Measurements from ENCODE around the gene STX8.
"Not testable (repeated sequence)": the region's sequence is repeated elsewhere in the genome, so short reads cannot be mapped to it uniquely, and the experiment has no call there.

Gene STX8

DNA sequence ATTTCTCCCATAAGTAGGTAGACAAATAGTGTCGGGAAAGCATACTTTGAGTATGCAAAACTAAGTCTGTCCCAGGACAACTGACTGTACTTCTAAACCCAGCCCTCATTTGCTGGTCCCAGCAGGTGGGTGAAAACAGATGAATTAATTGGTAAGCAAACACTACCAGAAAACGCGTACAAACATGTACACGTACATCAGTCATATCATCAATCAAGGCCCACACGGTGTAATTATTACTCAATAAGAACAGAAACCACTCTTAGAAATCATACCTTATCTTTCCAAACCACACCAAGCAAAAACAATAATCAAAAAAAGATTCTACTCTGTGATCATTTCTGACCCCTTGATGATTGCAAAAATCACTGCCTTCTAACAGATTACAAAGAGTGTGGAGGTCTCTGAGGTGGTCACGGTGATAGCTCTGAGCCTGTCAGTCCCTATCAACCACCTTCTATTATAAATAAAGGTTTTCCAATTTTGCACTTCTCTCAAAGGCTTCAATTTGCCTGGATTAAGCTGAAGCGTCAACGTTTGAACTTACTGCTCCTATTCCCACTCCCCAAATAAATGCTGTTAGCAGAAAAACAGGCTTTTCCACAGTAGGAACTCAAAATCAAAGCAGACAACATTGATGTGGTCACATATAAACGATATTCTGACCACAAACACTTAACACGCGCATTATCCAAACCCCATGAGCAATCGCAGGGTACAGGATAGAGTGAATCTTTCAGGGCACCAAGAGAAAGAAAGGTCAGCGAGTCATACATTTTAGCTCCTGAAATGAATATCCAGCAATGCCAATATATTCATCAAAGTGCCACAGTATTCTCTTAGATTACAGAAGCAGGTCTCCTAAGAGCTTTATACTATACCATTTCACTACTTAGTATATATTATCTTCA is 211.9 kb downstream of the STX8 start:
- no peak for ATAC-seq (ENCODE audit: low read depth)
- H3K4me3 Mint-ChIP-seq, result no peak overlapping the region
- H3K4me1 Mint-ChIP-seq, result peaks cover 9% of the 10 kb centered on the region
- no peak overlapping the region for H3K27ac Mint-ChIP-seq
- no peaks in the 10 kb centered on the region for H3K27me3 Mint-ChIP-seq
- H3K36me3 Mint-ChIP-seq, result peaks cover 11% of the 10 kb centered on the region
- no peaks in the 10 kb centered on the region for H3K9me3 Mint-ChIP-seq
- no peak for DNase-seq (ENCODE audit: low spot score in 2 of 2)

DNA sequence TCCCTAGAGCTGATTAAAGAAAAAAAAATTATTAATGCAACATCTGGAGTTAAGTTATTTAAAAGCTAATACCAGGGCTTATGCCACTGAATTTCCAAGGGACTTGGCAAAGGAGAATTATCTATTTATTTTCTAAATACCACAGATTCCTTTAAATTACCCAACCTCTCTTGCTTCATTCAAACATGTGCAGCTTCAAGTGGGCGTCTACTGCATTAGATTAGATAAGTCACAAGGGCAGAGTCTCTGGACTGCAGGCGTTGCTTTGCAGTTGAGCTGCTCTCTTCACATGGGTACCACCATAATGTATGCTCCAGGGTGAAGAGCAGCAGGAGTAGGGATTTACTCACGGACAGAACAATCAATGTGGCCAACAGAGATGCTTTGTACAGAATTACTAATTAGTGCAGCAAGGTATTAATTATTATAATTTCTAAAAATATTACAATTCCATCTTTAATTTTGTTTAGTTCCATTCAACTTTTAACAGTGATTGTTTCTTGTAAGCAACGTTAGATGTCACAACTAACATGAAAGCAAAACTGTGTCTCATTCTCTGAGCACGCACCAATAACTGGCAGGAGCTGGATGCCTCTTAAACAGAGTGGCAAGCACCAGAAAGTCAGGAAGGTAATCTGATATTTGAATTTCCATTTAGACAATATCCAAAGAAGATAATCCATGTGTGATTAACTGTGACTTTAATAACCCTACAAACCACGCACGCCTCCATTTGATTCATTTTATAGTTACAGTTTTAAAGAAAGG is 214.2 kb downstream of the STX8 start:
- Mint-ChIP-seq H3K27me3 (no peaks in the 10 kb centered on the region), H3K9me3 (no peaks in the 10 kb centered on the region), H3K36me3 (peaks cover 8% of the 10 kb centered on the region), H3K4me3 (no peak overlapping the region), H3K27ac (no peak overlapping the region), H3K4me1 (peaks cover 14% of the 10 kb centered on the region)
- DNase-seq (ENCODE audit: low spot score in 2 of 2) (no peak), ATAC-seq (ENCODE audit: low read depth) (no peak)

DNA sequence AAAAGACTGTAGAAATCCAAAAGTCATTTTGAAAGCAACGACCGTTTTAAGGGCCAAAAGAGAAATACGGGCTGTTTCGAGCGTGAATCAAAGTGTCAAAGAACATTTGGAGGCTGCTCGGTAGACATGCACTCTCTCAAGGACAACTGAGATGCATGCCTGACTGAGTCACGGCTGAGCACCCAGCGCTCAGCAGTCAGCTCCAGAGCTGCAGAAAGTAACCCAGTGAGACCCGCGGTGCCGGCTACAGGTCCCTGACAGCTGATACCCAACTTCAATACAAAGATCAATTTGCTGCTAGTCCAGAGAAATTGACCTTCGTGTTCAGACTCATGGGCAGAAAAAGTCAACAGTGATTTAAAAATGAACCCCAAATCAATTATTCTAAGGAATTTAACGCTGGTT is 214.9 kb downstream of the STX8 start:
- Mint-ChIP-seq H3K27ac (no peak overlapping the region), H3K4me1 (peaks cover 15% of the 10 kb centered on the region)

GRCh38 chr17:9356488-9356911 is 219.1 kb downstream of the STX8 start:
- no peak overlapping the region for H3K4me3 Mint-ChIP-seq
- ATAC-seq (ENCODE audit: low read depth) (no peak), DNase-seq (ENCODE audit: low spot score in 2 of 2) (no peak)
- peaks cover 13% of the 10 kb centered on the region for H3K36me3 Mint-ChIP-seq
- H3K27ac Mint-ChIP-seq, result no peak overlapping the region
- no peaks in the 10 kb centered on the region for H3K9me3 Mint-ChIP-seq
- H3K4me1 Mint-ChIP-seq, result peaks cover 8% of the 10 kb centered on the region
- no peaks in the 10 kb centered on the region for H3K27me3 Mint-ChIP-seq

More for the DNA sequence above, 214.9 kb downstream of the STX8 start:
- ATAC-seq (ENCODE audit: low read depth) (no peak), DNase-seq (ENCODE audit: low spot score in 2 of 2) (no peak)
- no peaks in the 10 kb centered on the region for H3K9me3 Mint-ChIP-seq
- H3K36me3 Mint-ChIP-seq, result peaks cover 8% of the 10 kb centered on the region
- no peak overlapping the region for H3K4me3 Mint-ChIP-seq
- H3K27me3 Mint-ChIP-seq, result no peaks in the 10 kb centered on the region

DNA sequence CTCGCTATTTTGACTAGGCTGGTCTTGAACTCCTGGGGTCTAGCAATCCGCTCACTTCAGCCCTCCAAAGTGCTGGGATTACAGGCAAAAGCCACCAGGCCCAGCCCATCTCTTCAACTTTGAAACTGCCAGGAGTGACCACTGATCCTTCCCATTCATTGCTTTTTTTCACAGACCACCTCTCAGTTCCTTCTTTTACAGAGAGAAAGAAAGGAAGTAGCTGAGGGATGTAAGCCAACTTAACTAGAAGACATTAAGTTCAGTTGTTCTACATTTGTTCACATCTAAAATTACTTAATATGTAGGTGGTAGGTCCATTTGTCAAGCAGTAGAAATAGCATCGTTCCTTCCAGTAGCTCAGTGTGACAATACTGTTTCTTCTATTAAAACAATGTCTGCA is 219.8 kb downstream of the STX8 start:
- Mint-ChIP-seq H3K4me3 (no peak overlapping the region), H3K9me3 (no peaks in the 10 kb centered on the region), H3K36me3 (peaks cover 13% of the 10 kb centered on the region), H3K4me1 (peaks cover 8% of the 10 kb centered on the region), H3K27me3 (no peaks in the 10 kb centered on the region), H3K27ac (no peak overlapping the region)
- no peak for ATAC-seq (ENCODE audit: low read depth)
- no peak for DNase-seq (ENCODE audit: low spot score in 2 of 2)

DNA sequence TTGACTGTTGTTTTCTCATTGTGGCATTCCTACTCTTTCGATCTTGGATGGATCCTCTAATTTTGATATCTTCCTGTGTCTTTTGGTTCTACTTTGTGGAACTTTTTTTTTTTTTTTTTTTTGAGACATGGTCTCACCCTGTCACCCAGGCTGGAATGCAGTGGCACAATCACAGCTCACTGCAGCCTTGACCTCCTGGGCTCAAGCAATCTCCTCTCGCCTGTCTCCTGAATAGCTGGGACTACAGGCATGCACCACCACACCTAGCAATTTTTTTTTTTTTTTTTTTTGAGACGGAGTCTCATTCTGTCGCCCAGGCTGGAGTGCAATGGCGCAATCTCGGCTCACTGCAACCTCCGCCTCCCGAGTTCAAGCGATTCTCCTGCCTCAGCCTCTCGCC is 220.4 kb downstream of the STX8 start:
- ATAC-seq (ENCODE audit: low read depth); H3K4me3 Mint-ChIP-seq; H3K9me3 Mint-ChIP-seq; H3K27me3 Mint-ChIP-seq; DNase-seq (ENCODE audit: low spot score in 2 of 2); H3K27ac Mint-ChIP-seq; H3K4me1 Mint-ChIP-seq: not testable (repeated sequence)
- H3K36me3 Mint-ChIP-seq, result peaks cover 13% of the 10 kb centered on the region

DNA sequence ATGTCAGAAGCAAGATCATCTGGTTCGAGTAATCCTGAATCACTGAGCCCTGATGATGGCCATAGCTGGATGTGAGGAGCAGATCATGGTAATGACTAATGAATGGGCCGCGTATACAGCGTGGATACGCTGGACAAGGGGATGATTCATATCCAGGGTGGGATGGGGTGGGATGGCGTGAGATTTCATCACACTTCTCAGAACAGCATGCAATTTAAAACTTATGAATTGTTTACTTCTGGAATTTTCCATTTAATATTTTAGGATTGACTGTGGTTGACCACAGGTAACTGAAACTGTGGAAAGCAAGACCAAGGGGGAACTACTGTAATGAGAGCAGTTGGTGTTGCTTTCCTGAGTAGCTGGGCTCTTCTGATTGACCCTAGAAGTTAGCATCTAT is 225.5 kb downstream of the STX8 start:
- Mint-ChIP-seq H3K4me3 (no peak overlapping the region), H3K27ac (no peak overlapping the region), H3K4me1 (peaks cover 3% of the 10 kb centered on the region), H3K9me3 (no peaks in the 10 kb centered on the region), H3K27me3 (no peaks in the 10 kb centered on the region), H3K36me3 (peaks cover 10% of the 10 kb centered on the region)
- no peak for ATAC-seq (ENCODE audit: low read depth)
- DNase-seq (ENCODE audit: low spot score in 2 of 2), result no peak

DNA sequence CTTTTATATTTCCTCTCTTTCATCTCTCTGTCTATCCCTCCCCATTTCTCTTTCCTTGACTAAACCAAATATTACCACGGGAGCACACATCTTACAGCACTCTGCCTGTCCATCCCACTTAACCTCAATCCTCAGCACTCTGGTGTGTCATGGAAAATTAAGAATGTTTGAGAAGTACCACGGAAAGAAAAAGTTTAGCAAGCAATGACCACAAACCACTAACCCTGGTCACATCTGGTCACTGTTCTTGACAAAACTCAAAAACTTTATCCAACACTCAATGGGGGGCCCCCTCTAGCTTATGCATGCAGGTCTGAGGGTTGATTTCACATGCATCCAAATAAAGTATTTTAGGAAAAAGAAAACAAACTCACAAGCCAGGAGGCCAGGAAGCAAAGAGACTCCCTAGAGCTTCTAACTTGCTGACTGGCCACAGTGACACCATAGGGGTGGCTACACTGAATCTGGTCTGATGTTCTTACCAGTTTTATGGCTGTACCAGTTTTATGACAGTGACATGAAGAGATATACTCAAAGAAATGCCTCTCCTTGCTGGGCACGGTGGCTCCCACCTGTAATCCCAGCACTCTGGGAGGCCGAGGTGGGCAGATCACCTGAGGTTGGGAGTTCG is 229.2 kb downstream of the STX8 start:
- no peak overlapping the region for H3K4me3 Mint-ChIP-seq
- no peaks in the 10 kb centered on the region for H3K27me3 Mint-ChIP-seq
- DNase-seq (ENCODE audit: low spot score in 2 of 2), result no peak
- peaks cover 5% of the 10 kb centered on the region for H3K4me1 Mint-ChIP-seq
- no peaks in the 10 kb centered on the region for H3K9me3 Mint-ChIP-seq
- no peak overlapping the region for H3K27ac Mint-ChIP-seq
- peaks cover 10% of the 10 kb centered on the region for H3K36me3 Mint-ChIP-seq
- no peak for ATAC-seq (ENCODE audit: low read depth)

DNA sequence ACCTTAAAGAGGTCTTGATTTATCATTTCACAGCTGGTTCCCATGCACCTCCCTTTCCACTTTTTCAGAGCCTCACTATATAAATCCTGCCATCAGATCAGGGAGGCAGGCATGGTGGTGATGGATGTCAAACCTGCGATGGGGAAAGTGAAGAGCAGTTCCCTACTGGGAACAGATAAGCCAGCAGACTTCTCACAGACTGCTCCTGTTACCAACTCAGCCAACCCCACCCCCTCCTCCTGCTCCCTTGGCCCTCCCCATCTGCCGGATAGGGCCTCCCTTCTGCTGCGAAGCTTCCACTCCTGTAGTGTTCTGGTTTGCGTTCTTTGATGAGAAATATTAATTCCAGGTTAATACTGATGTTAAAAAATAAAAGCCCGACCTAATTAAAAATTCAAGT is 232.1 kb downstream of the STX8 start:
- no peak overlapping the region for H3K27ac Mint-ChIP-seq
- H3K4me3 Mint-ChIP-seq, result no peak overlapping the region
- H3K9me3 Mint-ChIP-seq, result no peaks in the 10 kb centered on the region
- DNase-seq (ENCODE audit: low spot score in 2 of 2) (no peak), ATAC-seq (ENCODE audit: low read depth) (no peak)
- peaks cover 5% of the 10 kb centered on the region for H3K4me1 Mint-ChIP-seq
- peaks cover 16% of the 10 kb centered on the region for H3K36me3 Mint-ChIP-seq
- no peaks in the 10 kb centered on the region for H3K27me3 Mint-ChIP-seq

DNA sequence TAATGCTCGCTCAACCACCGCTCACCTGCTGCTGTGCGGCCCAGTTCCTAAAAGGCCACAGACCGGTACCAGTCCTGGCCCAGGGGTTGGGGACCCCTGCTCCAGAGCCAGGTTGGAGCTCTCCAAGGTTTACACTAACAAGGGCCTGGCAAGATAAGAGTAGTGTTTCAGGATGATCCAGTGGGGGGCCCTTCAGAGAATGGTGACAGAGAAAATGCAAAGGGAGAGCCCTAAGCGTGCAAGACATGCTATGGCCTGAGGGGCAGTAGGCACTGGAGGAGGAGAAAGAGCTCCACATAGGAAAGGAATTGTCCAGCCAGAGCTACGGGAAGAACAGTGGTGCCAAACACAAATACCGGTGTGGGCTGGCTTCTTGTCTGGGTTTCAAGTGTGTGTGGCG is 233.4 kb downstream of the STX8 start:
- no peak overlapping the region for H3K4me3 Mint-ChIP-seq
- peaks cover 20% of the 10 kb centered on the region for H3K36me3 Mint-ChIP-seq
- no peak overlapping the region for H3K27ac Mint-ChIP-seq
- DNase-seq (ENCODE audit: low spot score in 2 of 2) (no peak), ATAC-seq (ENCODE audit: low read depth) (no peak)
- peaks cover 7% of the 10 kb centered on the region for H3K4me1 Mint-ChIP-seq
- no peaks in the 10 kb centered on the region for H3K27me3 Mint-ChIP-seq
- no peaks in the 10 kb centered on the region for H3K9me3 Mint-ChIP-seq

DNA sequence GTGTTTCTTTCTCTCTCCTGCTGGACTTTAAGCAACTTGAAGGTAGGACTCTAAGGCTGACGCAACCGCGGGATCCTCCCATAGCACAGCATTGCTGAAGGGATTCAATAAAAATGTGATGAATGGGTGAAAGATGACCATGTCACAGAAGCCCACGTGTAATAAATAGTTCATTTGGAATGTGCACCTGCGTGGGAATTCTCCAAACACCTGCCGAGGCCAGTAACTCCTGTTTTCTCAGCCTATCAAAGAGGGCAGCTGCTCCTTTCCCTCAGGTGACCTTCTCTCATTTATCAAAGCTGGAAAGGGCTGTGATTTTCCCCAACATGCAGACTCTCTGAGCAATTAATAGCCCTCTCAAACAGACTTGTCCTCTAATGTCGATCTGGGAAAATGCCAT is 235.7 kb downstream of the STX8 start:
- H3K36me3 Mint-ChIP-seq, result peaks cover 31% of the 10 kb centered on the region
- H3K27ac Mint-ChIP-seq, result no peak overlapping the region
- H3K27me3 Mint-ChIP-seq, result no peaks in the 10 kb centered on the region
- ATAC-seq (ENCODE audit: low read depth) (no peak), DNase-seq (ENCODE audit: low spot score in 2 of 2) (no peak)
- H3K4me1 Mint-ChIP-seq, result peaks cover 4% of the 10 kb centered on the region
- H3K4me3 Mint-ChIP-seq, result no peak overlapping the region
- H3K9me3 Mint-ChIP-seq, result peaks cover 7% of the 10 kb centered on the region

DNA sequence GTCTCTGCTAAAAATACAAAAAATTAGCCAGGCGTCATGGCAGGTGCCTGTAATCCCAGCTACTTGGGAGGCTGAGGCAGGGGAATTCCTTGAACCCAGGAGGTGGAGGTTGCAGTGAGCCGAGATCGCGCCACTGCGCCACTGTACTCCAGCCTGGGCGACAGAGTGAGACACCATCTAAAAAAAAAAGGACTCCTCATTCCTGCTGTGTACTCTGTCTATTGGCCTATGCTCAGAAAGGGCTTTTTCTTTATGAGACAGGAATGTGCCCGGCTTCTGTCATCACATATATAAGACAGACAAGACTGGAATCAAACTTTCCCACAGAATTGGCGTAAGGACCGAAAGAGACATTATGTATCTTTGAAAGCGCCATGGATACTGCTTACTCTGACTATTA is 236.1 kb downstream of the STX8 start:
- not testable (repeated sequence) for H3K4me1 Mint-ChIP-seq; H3K27ac Mint-ChIP-seq; H3K4me3 Mint-ChIP-seq; H3K27me3 Mint-ChIP-seq; DNase-seq (ENCODE audit: low spot score in 2 of 2); ATAC-seq (ENCODE audit: low read depth)
- Mint-ChIP-seq H3K9me3 (peaks cover 11% of the 10 kb centered on the region), H3K36me3 (peaks cover 34% of the 10 kb centered on the region)

- Mint-ChIP-seq H3K36me3 (peaks cover 34% of the 10 kb centered on the region), H3K27ac (no peak overlapping the region), H3K9me3 (peaks cover 11% of the 10 kb centered on the region), H3K27me3 (no peaks in the 10 kb centered on the region), H3K4me3 (no peak overlapping the region), H3K4me1 (peaks cover 4% of the 10 kb centered on the region)
- no peak for ATAC-seq (ENCODE audit: low read depth)
- no peak for DNase-seq (ENCODE audit: low spot score in 2 of 2)
Observed at GRCh38 chr17:9336817-9337216, 238.8 kb downstream of the STX8 start.

All from memory B cell (primary cell).